Measurements from ENCODE around the gene ALK.

ALK gene

GRCh38 chr2:29448096-29448688 is 473.2 kb downstream of the ALK start:
- no peak for DNase-seq (ENCODE audit: low read depth)

- DNase-seq (ENCODE audit: low read depth): no peak
Observed at GRCh38 chr2:29447513-29447912, 473.9 kb downstream of the ALK start.

- DNase-seq (ENCODE audit: low read depth): no peak
Observed at GRCh38 chr2:29446847-29447246, 474.5 kb downstream of the ALK start.

- no peak for DNase-seq (ENCODE audit: low read depth)
Observed at GRCh38 chr2:29444150-29444549, 477.2 kb downstream of the ALK start.

GRCh38 chr2:29443627-29444026 is 477.8 kb downstream of the ALK start:
- DNase-seq (ENCODE audit: low read depth): no peak

GRCh38 chr2:29443151-29443550 is 478.2 kb downstream of the ALK start:
- DNase-seq (ENCODE audit: low read depth): no peak

- DNase-seq (ENCODE audit: low read depth): no peak
Observed at GRCh38 chr2:29440921-29441623, 480.3 kb downstream of the ALK start.

- DNase-seq (ENCODE audit: low read depth): no peak
Observed at GRCh38 chr2:29433920-29434319, 487.5 kb downstream of the ALK start.

- DNase-seq (ENCODE audit: low read depth): no peak
Observed at GRCh38 chr2:29433128-29433527, 488.3 kb downstream of the ALK start.

GRCh38 chr2:29431485-29431884 is 489.9 kb downstream of the ALK start:
- no peak for DNase-seq (ENCODE audit: low read depth)

GRCh38 chr2:29430382-29431112 is 490.8 kb downstream of the ALK start:
- no peak for DNase-seq (ENCODE audit: low read depth)

- DNase-seq (ENCODE audit: low read depth): no peak
Observed at GRCh38 chr2:29426354-29426753, 495.0 kb downstream of the ALK start.

- no peak for DNase-seq (ENCODE audit: low read depth)
Observed at GRCh38 chr2:29425866-29426265, 495.5 kb downstream of the ALK start.

- no peak for DNase-seq (ENCODE audit: low read depth)
Observed at GRCh38 chr2:29423061-29423666, 498.2 kb downstream of the ALK start.

GRCh38 chr2:29420999-29421782 is 500.2 kb downstream of the ALK start:
- no peak for DNase-seq (ENCODE audit: low read depth)

GRCh38 chr2:29420464-29420863 is 500.9 kb downstream of the ALK start:
- DNase-seq (ENCODE audit: low read depth): no peak

- no peak for DNase-seq (ENCODE audit: low read depth)
Observed at GRCh38 chr2:29417630-29418029, 503.8 kb downstream of the ALK start.

- no peak for DNase-seq (ENCODE audit: low read depth)
Observed at GRCh38 chr2:29412197-29412925, 509.0 kb downstream of the ALK start.

- DNase-seq (ENCODE audit: low read depth): no peak
Observed at GRCh38 chr2:29405707-29406106, 515.7 kb downstream of the ALK start.

- no peak for DNase-seq (ENCODE audit: low read depth)
Observed at GRCh38 chr2:29405266-29405665, 516.1 kb downstream of the ALK start.

- no peak for DNase-seq (ENCODE audit: low read depth)
Observed at GRCh38 chr2:29401994-29402393, 519.4 kb downstream of the ALK start.
